WTC11 (cell line): ENCODE results near the gene IL17RD. TPM values are rescaled to one million over a fixed set of nuclear protein-coding genes. Genes with fewer than 3 reads are reported as not detected.

Source experiments
- ATAC-seq: fragments of 200-7000 bp; cut with Tn5 transposase; 2 replicates; pipeline ENCODE4 v1.10.0; 2021; ENCODE audit warnings: mild to moderate bottlenecking, moderate library complexity
- CTCF ChIA-PET: fragments of 300-600 bp; sonication (Branson Sonifier 250); formaldehyde crosslinking; loops from one replicate; lab custom pipeline; 2021; ENCODE audit warnings: antibody characterized with exemption; lab: Charles Lee
- POLR2A ChIA-PET: fragments of 350-600 bp; sonication (Branson Sonifier 250); formaldehyde crosslinking; loops from one replicate; lab custom pipeline; 2021; ENCODE audit warnings: antibody characterized with exemption; lab: Charles Lee
- DNase-seq: peaks from one replicate; pipeline ENCODE4 v3.0.0; 2021; ENCODE audit warnings: low spot score
- H3K27ac Mint-ChIP-seq: 2 replicates; pipeline ENCODE4 v1.8.0; 2021; ENCODE audit warnings: mixed read lengths
- H3K27me3 Mint-ChIP-seq: 2 replicates; pipeline ENCODE4 v1.8.0; 2021; ENCODE audit warnings: low read depth, mild to moderate bottlenecking, moderate library complexity, mixed read lengths
- H3K36me3 Mint-ChIP-seq: 2 replicates; pipeline ENCODE4 v1.8.0; 2021; ENCODE audit warnings: mixed read lengths
- H3K4me1 Mint-ChIP-seq: 2 replicates; pipeline ENCODE4 v1.8.0; 2022; ENCODE audit warnings: mixed read lengths
- H3K4me3 Mint-ChIP-seq: 2 replicates; pipeline ENCODE4 v1.8.0; 2021; ENCODE audit warnings: mild to moderate bottlenecking, moderate library complexity, mixed read lengths
- H3K9me3 Mint-ChIP-seq: 2 replicates; pipeline ENCODE4 v1.8.0; 2021; ENCODE audit warnings: mixed read lengths
- ATF1 ChIP-seq: sonication (generic); formaldehyde crosslinking; IDR thresholded peaks from 2 replicates; pipeline ENCODE4 v1.8.1; 2023; ENCODE audit warnings: mild to moderate bottlenecking, moderate library complexity, missing genetic modification reagents
- CREM ChIP-seq: sonication (generic); formaldehyde crosslinking; IDR thresholded peaks from 2 replicates; pipeline ENCODE4 v1.8.1; 2022; ENCODE audit warnings: mild to moderate bottlenecking, missing genetic modification reagents, moderate library complexity
- EMX1 ChIP-seq: fragments of 250-450 bp; sonication (Bioruptor Pico); IDR thresholded peaks from 2 replicates; pipeline ENCODE4 v1.8.0; 2021; ENCODE audit warnings: mild to moderate bottlenecking
- GTF2I ChIP-seq: fragments of 250-450 bp; sonication (Bioruptor Pico); conservative IDR thresholded peaks from 2 replicates; pipeline ENCODE4 v1.4.0; 2021; ENCODE audit warnings: mild to moderate bottlenecking
- HMGA2 ChIP-seq: fragments of 250-450 bp; sonication (Bioruptor Pico); IDR thresholded peaks from 2 replicates; pipeline ENCODE4 v1.4.0; 2021; ENCODE audit warnings: mild to moderate bottlenecking, moderate library complexity
- IRF2 ChIP-seq: sonication (generic); formaldehyde crosslinking; IDR thresholded peaks from 2 replicates; pipeline ENCODE4 v1.8.0; 2022; ENCODE audit warnings: low read depth, missing genetic modification reagents, borderline replicate concordance
- JUN ChIP-seq: sonication (generic); formaldehyde crosslinking; IDR thresholded peaks from 2 replicates; pipeline ENCODE4 v1.8.0; 2023; ENCODE audit warnings: mild to moderate bottlenecking, missing genetic modification reagents
- MLX ChIP-seq: sonication (generic); formaldehyde crosslinking; IDR thresholded peaks from 2 replicates; pipeline ENCODE4 v1.8.1; 2023; ENCODE audit warnings: mild to moderate bottlenecking, missing genetic modification reagents, moderate library complexity
- NFATC4 ChIP-seq: fragments of 250-450 bp; sonication (Bioruptor Pico); IDR thresholded peaks from 2 replicates; pipeline ENCODE4 v1.9.0; 2021; ENCODE audit warnings: mild to moderate bottlenecking
- NFYB ChIP-seq: sonication (generic); formaldehyde crosslinking; conservative IDR thresholded peaks from 2 replicates; pipeline ENCODE4 v1.8.0; 2022; ENCODE audit warnings: low read depth, missing genetic modification reagents
- SMAD4 ChIP-seq: sonication (generic); formaldehyde crosslinking; IDR thresholded peaks from 2 replicates; pipeline ENCODE4 v1.8.0; 2022; ENCODE audit warnings: mild to moderate bottlenecking, missing genetic modification reagents
- SOX15 ChIP-seq: fragments of 250-450 bp; sonication (Bioruptor Pico); IDR thresholded peaks from 2 replicates; pipeline ENCODE4 v1.9.0; 2021; ENCODE audit warnings: mild to moderate bottlenecking
- USF2 ChIP-seq: sonication (generic); formaldehyde crosslinking; IDR thresholded peaks from 2 replicates; pipeline ENCODE4 v1.8.1; 2023; ENCODE audit warnings: mild to moderate bottlenecking, missing genetic modification reagents, moderate library complexity
- ZNF416 ChIP-seq: fragments of 250-450 bp; sonication (Bioruptor Pico); IDR thresholded peaks from 2 replicates; pipeline ENCODE4 v1.9.0; 2021; ENCODE audit warnings: mild to moderate bottlenecking, inconsistent platforms
- ZNF423 ChIP-seq: fragments of 250-450 bp; sonication (Bioruptor Pico); IDR thresholded peaks from 2 replicates; pipeline ENCODE4 v2.1.2; 2022; ENCODE audit warnings: mild to moderate bottlenecking, moderate library complexity
- total RNA-seq: library from RNA; stranded (reverse); gene quantifications from 3 replicates; pipeline ENCODE4 v1.2.3, GENCODE V29; 2021
- TF ChIP-seq, protein P1 (sequence below): fragments of 250-450 bp; sonication (Bioruptor Pico); IDR thresholded peaks from 2 replicates; pipeline ENCODE4 v1.9.0; 2021; ENCODE audit warnings: mild to moderate bottlenecking
- TF ChIP-seq, protein P2 (sequence below): sonication (generic); formaldehyde crosslinking; IDR thresholded peaks from 2 replicates; pipeline ENCODE4 v1.8.0; 2022; ENCODE audit warnings: mild to moderate bottlenecking, missing genetic modification reagents
- TF ChIP-seq, protein P3 (sequence below): sonication (generic); formaldehyde crosslinking; IDR thresholded peaks from 2 replicates; pipeline ENCODE4 v1.8.1; 2023; ENCODE audit warnings: mild to moderate bottlenecking, missing genetic modification reagents
- TF ChIP-seq, protein P4 (sequence below): sonication (generic); formaldehyde crosslinking; IDR thresholded peaks from 2 replicates; pipeline ENCODE4 v1.8.1; 2023; ENCODE audit warnings: mild to moderate bottlenecking, moderate library complexity, missing genetic modification reagents

Gene IL17RD
- total RNA-seq, 1 experiment from 2014 or later = 72.9 TPM

DNA sequence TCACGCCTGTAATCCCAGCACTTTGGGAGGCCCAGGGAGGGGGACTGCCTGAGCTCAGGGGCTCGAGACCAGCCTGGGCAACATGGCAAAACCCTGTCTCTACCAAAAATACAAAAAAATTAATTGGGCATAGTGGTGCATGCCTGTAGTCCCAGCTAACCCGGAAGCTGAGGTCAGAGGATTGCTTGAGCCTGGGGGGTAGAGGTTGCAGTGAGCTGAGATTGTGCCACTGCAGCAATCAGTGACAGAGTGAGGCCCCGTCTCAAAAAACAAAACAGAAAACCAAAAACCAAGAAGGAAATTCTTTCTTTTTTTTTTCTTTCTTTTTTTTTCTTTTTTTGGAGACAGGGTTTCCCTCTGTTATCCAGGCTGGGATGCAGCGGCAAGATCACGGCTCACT, 101.2 kb downstream of the IL17RD start:
- no peak overlapping the region for H3K4me3 Mint-ChIP-seq
- POLR2A ChIA-PET = no interaction called here
- no peaks in the 10 kb centered on the region for H3K9me3 Mint-ChIP-seq
- no peaks in the 10 kb centered on the region for H3K27me3 Mint-ChIP-seq
- no peak for ATAC-seq
- H3K4me1 Mint-ChIP-seq = peaks cover 45% of the 10 kb centered on the region
- DNase-seq = no peak
- CTCF ChIA-PET = no interaction called here
- H3K27ac Mint-ChIP-seq = no peak overlapping the region
- TF ChIP-seq, protein P1, sequence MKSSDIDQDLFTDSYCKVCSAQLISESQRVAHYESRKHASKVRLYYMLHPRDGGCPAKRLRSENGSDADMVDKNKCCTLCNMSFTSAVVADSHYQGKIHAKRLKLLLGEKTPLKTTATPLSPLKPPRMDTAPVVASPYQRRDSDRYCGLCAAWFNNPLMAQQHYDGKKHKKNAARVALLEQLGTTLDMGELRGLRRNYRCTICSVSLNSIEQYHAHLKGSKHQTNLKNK = no peak
- no peak for TF ChIP-seq NFYB (CRISPR knock-in tag)
- TF ChIP-seq CREM (CRISPR knock-in tag) = no peak
- no peak for TF ChIP-seq SOX15 (CRISPR knock-in tag)
- TF ChIP-seq ZNF423 (CRISPR knock-in tag) = no peak
- TF ChIP-seq HMGA2 (CRISPR knock-in tag) = no peak
- TF ChIP-seq JUN = no peak
- TF ChIP-seq ZNF416 (CRISPR knock-in tag) = no peak
- H3K36me3 Mint-ChIP-seq = no peaks in the 10 kb centered on the region

- CTCF ChIA-PET = interaction anchor here (0.6 to 1.1 kb wide), 2 partner anchors 74 to 349 kb away, joined by 3 read pairs; no protein-coding TSS in a partner anchor
- peak overlapping the region; percentile 13 for H3K27ac Mint-ChIP-seq
These were observed 102.1 kb downstream of the IL17RD start for GRCh38 chr3:57063032-57063431.

DNA sequence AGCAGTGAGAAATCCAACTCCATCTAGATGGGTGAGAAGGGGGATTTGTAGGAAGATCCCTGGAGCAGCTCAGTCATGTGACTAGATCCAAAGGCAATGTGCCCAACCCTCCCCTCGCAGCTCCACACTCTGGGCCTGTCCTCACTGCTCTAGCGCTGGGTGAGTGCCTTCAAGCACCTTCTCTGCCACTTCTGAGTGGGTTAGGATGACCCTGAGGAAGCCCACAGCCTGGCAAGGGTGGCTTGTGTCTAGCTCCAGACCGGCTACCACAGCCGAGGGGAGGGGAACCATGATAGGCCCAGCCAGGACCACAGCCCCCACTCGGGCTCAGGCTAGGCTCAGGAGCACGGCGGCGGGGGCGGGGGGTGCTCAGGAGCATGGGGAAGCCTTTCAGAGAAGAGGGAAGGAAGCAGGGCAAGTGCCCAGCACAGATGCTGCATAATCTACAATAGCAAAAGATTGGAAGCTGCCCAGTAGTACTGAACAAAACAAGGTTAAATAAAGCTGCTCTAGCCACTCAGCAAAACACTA, 103.0 kb downstream of the IL17RD start:
- TF ChIP-seq, protein P2, sequence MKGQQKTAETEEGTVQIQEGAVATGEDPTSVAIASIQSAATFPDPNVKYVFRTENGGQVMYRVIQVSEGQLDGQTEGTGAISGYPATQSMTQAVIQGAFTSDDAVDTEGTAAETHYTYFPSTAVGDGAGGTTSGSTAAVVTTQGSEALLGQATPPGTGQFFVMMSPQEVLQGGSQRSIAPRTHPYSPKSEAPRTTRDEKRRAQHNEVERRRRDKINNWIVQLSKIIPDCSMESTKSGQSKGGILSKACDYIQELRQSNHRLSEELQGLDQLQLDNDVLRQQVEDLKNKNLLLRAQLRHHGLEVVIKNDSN = peak; percentile 76; the same call in 1 of the 2 replicates
- TF ChIP-seq USF2 (CRISPR knock-in tag) = peak; percentile 83
- TF ChIP-seq IRF2 (CRISPR knock-in tag) = no peak
- Mint-ChIP-seq H3K9me3 (no peaks in the 10 kb centered on the region), H3K36me3 (no peaks in the 10 kb centered on the region), H3K27me3 (no peaks in the 10 kb centered on the region), H3K4me3 (no peak overlapping the region), H3K4me1 (peaks cover 40% of the 10 kb centered on the region), H3K27ac (peak overlapping the region; percentile 93)
- peak; percentile 16 for DNase-seq
- ChIA-PET POLR2A (no interaction called here), CTCF (interaction anchor here (0.6 to 1.1 kb wide), 4 partner anchors 16 to 348 kb away, joined by 3 to 4 read pairs (median 3); no protein-coding TSS in a partner anchor)
- ATAC-seq = peak; percentile 43

More at GRCh38 chr3:57063032-57063431, 102.1 kb downstream of the IL17RD start:
- no peak for DNase-seq
- Mint-ChIP-seq H3K4me1 (peaks cover 40% of the 10 kb centered on the region), H3K4me3 (no peak overlapping the region)
- ATAC-seq = no peak
- TF ChIP-seq GTF2I (CRISPR knock-in tag) (peak; percentile 77; the same call in 1 of the 2 replicates), ATF1 (no peak)
- TF ChIP-seq, all 79 proteins: peak for 1
- Mint-ChIP-seq H3K36me3 (no peaks in the 10 kb centered on the region), H3K27me3 (no peaks in the 10 kb centered on the region), H3K9me3 (no peaks in the 10 kb centered on the region)
- POLR2A ChIA-PET = no interaction called here

GRCh38 chr3:57061556-57061955, 103.6 kb downstream of the IL17RD start:
- ChIA-PET POLR2A (no interaction called here), CTCF (interaction anchor here (1.0 kb wide), 2 partner anchors 16 to 69 kb away, joined by 3 to 4 read pairs; no protein-coding TSS in a partner anchor)
- no peak for ATAC-seq
- Mint-ChIP-seq H3K4me1 (peaks cover 40% of the 10 kb centered on the region), H3K27ac (peak overlapping the region; percentile 93), H3K36me3 (no peaks in the 10 kb centered on the region), H3K27me3 (no peaks in the 10 kb centered on the region), H3K9me3 (no peaks in the 10 kb centered on the region), H3K4me3 (no peak overlapping the region)
- no peak for DNase-seq
- TF ChIP-seq SMAD4 (CRISPR knock-in tag) (no peak), GTF2I (CRISPR knock-in tag) (no peak), MLX (CRISPR knock-in tag) (no peak), EMX1 (CRISPR knock-in tag) (no peak), NFATC4 (CRISPR knock-in tag) (no peak)
- TF ChIP-seq, protein P3, sequence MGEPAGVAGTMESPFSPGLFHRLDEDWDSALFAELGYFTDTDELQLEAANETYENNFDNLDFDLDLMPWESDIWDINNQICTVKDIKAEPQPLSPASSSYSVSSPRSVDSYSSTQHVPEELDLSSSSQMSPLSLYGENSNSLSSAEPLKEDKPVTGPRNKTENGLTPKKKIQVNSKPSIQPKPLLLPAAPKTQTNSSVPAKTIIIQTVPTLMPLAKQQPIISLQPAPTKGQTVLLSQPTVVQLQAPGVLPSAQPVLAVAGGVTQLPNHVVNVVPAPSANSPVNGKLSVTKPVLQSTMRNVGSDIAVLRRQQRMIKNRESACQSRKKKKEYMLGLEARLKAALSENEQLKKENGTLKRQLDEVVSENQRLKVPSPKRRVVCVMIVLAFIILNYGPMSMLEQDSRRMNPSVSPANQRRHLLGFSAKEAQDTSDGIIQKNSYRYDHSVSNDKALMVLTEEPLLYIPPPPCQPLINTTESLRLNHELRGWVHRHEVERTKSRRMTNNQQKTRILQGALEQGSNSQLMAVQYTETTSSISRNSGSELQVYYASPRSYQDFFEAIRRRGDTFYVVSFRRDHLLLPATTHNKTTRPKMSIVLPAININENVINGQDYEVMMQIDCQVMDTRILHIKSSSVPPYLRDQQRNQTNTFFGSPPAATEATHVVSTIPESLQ = no peak
- TF ChIP-seq, protein P4, sequence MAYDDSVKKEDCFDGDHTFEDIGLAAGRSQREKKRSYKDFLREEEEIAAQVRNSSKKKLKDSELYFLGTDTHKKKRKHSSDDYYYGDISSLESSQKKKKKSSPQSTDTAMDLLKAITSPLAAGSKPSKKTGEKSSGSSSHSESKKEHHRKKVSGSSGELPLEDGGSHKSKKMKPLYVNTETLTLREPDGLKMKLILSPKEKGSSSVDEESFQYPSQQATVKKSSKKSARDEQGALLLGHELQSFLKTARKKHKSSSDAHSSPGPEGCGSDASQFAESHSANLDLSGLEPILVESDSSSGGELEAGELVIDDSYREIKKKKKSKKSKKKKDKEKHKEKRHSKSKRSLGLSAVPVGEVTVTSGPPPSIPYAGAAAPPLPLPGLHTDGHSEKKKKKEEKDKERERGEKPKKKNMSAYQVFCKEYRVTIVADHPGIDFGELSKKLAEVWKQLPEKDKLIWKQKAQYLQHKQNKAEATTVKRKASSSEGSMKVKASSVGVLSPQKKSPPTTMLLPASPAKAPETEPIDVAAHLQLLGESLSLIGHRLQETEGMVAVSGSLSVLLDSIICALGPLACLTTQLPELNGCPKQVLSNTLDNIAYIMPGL (CRISPR knock-in tag) = no peak
